Effector memory CD4-positive, alpha-beta T cell (primary cell): Measurements from ENCODE around the gene MSS51.
"Not testable (repeated sequence)": the region's sequence is repeated elsewhere in the genome, so short reads cannot be mapped to it uniquely, and the experiment has no call there.

Source experiments
- DNase-seq, 3 donors: peaks; one replicate each; pipeline ENCODE4 v3.0.0-alpha.2; 2020
- H3K27ac ChIP-seq: 2 replicates; pipeline ENCODE4 v1.7.0; 2013; ENCODE audit warnings: mild to moderate bottlenecking, low read length, moderate library complexity; ENCODE audit not compliant: insufficient read depth, poor library complexity, severe bottlenecking
- H3K27me3 ChIP-seq: replicated peaks from 2 replicates; pipeline ENCODE4 v1.7.0; 2013; ENCODE audit warnings: mild to moderate bottlenecking, low read length; ENCODE audit not compliant: insufficient read depth, control insufficient read depth, poor library complexity, severe bottlenecking
- H3K36me3 ChIP-seq: 2 replicates; pipeline ENCODE4 v1.7.0; 2013; ENCODE audit warnings: mild to moderate bottlenecking, low read length, moderate library complexity; ENCODE audit not compliant: control insufficient read depth, insufficient read depth
- H3K4me1 ChIP-seq: 2 replicates; pipeline ENCODE4 v1.7.0; 2013; ENCODE audit warnings: low read length, mild to moderate bottlenecking; ENCODE audit not compliant: control insufficient read depth, insufficient read depth, poor library complexity, severe bottlenecking
- H3K4me3 ChIP-seq: 2 replicates; pipeline ENCODE4 v1.7.0; 2013; ENCODE audit warnings: low read length, low read depth, mild to moderate bottlenecking; ENCODE audit not compliant: insufficient read depth, poor library complexity, severe bottlenecking
- H3K9me3 ChIP-seq: 2 replicates; pipeline ENCODE4 v1.7.0; 2013; ENCODE audit warnings: mild to moderate bottlenecking, low read length, moderate library complexity; ENCODE audit not compliant: control insufficient read depth

The MSS51 gene

DNA sequence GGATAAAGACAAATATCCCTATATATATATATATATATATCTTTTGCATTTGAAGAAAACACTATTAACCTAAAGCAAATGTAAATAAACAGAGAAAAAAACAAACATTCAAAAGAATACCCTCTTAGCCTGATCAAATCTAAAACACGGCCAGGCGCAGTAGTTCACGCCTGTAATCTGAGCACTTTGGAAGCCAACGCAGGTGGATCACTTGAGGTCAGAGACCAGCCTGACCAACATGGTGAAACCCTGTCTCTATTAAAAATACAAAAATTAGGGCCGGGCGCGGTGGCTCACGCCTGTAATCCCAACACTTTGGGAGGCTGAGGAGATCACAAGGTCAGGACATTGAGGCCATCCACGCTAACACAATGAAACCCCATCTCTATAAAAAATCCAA lies 28.7 kb downstream of the MSS51 start:
- H3K36me3 ChIP-seq: peaks cover 6% of the 10 kb centered on the region
- H3K4me3 ChIP-seq: no peak overlapping the region
- no peaks in the 10 kb centered on the region for H3K27me3 ChIP-seq
- H3K27ac ChIP-seq: no peak overlapping the region
- no peaks in the 10 kb centered on the region for H3K4me1 ChIP-seq
- H3K9me3 ChIP-seq: no peaks in the 10 kb centered on the region
- DNase-seq: no peak

DNA sequence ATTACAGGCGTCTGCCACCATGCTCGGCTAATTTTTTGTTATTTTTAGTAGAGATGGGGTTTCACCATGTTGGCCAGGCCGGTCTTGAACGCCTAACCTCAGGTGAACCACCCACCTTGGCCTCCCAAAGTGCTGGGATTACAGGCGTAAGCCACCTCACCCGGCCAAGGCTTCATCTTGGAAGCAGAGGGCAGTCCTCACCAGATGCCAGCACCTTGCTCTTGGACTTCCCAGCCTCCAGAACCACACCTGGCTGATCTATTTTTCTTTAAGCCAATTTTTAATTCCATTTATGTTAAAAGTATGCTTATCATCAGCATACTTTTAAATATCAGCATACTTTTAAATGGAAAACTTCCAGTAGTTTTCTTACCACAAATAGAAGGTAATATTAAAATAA lies 31.7 kb downstream of the MSS51 start:
- Histone ChIP-seq H3K27me3 (no peaks in the 10 kb centered on the region), H3K9me3 (no peaks in the 10 kb centered on the region), H3K36me3 (peaks cover 26% of the 10 kb centered on the region), H3K4me3 (no peak overlapping the region), H3K4me1 (no peaks in the 10 kb centered on the region), H3K27ac (no peak overlapping the region)
- no peak for DNase-seq

DNA sequence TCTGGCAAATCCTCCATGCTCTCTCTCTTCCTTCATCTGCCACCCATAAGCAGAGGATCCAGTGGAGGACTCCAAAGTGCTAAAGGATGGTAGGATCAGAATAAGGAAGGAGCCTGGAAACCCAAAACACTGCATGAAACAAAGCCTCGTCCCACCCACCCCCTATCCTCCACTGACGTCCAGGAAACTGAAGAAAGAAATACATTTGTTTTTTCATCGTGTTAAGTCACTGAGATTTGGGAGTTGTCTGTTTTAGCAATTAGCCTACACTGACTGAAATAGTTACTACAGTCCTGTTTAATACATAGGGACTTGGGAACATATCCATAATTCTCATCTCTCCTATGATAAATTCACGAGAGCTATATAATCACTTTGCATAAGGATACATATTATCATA lies 34.3 kb downstream of the MSS51 start:
- no peak overlapping the region for H3K4me3 ChIP-seq
- H3K4me1 ChIP-seq: no peaks in the 10 kb centered on the region
- H3K36me3 ChIP-seq: peaks cover 46% of the 10 kb centered on the region
- DNase-seq: no peak
- H3K27ac ChIP-seq: no peak overlapping the region
- H3K27me3 ChIP-seq: no peaks in the 10 kb centered on the region
- no peaks in the 10 kb centered on the region for H3K9me3 ChIP-seq

- Histone ChIP-seq H3K27me3 (no peaks in the 10 kb centered on the region), H3K36me3 (peaks cover 46% of the 10 kb centered on the region), H3K27ac (no peak overlapping the region), H3K4me3 (no peak overlapping the region), H3K4me1 (no peaks in the 10 kb centered on the region), H3K9me3 (no peaks in the 10 kb centered on the region)
- no peak for DNase-seq
These were observed 35.3 kb downstream of the MSS51 start for GRCh38 chr10:73398024-73398423.

DNA sequence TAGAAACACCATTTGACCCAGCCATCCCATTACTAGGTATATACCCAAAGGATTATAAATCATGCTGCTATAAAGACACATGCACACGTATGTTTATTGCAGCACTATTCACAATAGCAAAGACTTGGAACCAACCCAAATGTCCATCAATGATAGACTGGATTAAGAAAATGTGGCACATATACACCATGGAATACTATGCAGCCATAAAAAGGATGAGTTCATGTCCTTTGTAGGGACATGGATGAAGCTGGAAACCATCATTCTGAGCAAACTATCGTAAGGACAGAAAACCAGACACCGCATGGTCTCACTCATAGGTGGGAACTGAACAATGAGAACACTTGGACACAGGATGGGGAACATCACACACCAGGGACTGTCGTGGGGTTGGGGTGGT lies 39.0 kb downstream of the MSS51 start:
- H3K27me3 ChIP-seq, H3K4me1 ChIP-seq, H3K9me3 ChIP-seq, H3K27ac ChIP-seq, DNase-seq, H3K4me3 ChIP-seq: not testable (repeated sequence)
- H3K36me3 ChIP-seq: peaks cover 58% of the 10 kb centered on the region

DNA sequence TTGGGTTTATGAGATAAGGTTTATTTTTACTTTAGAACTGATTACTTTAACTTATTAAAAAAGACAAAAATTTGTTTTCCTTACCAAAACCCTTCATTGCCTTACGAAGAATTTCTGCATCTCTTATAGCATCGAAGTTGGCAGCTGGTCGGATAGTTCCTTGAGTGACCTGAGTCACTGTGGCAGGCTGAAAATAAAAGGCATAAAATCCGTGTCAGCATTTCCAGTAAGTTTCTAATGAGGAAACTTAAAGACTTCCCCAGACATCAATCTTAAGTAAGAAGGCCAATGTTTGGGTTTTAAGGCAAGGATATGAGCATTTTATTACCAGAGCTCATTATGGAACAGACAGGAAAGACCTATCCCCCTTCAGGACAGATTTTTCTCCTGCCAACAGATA lies 45.1 kb downstream of the MSS51 start:
- Histone ChIP-seq H3K9me3 (no peaks in the 10 kb centered on the region), H3K36me3 (peaks cover 58% of the 10 kb centered on the region), H3K4me1 (no peaks in the 10 kb centered on the region), H3K27me3 (no peaks in the 10 kb centered on the region), H3K4me3 (no peak overlapping the region), H3K27ac (no peak overlapping the region)
- no peak for DNase-seq

DNA sequence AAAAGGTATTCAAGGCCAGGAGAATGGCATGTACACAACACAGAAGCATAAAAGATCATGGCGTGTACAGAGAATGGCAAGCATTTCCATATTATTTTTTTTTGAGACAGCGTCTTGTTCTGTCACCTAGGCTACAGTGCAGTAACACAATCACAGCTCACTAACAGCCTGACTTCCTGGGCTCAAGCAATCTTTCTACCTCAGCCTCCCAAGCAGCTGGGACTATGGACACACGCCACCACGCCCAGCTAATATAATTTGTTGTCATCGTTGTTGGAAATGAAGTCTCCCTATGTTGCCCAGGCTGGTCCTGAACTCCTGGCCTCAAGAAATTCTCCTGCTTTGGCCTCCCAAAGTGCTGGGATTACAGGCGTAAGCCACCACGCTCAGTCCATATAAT lies 46.8 kb downstream of the MSS51 start:
- H3K36me3 ChIP-seq: peaks cover 71% of the 10 kb centered on the region
- H3K27ac ChIP-seq: no peak overlapping the region
- no peaks in the 10 kb centered on the region for H3K27me3 ChIP-seq
- no peaks in the 10 kb centered on the region for H3K9me3 ChIP-seq
- H3K4me3 ChIP-seq: no peak overlapping the region
- no peaks in the 10 kb centered on the region for H3K4me1 ChIP-seq
- DNase-seq: no peak

- H3K36me3 ChIP-seq: peaks cover 75% of the 10 kb centered on the region
- H3K9me3 ChIP-seq: no peaks in the 10 kb centered on the region
- no peak for DNase-seq
- H3K27me3 ChIP-seq: no peaks in the 10 kb centered on the region
- H3K4me1 ChIP-seq: no peaks in the 10 kb centered on the region
- H3K27ac ChIP-seq: no peak overlapping the region
- H3K4me3 ChIP-seq: no peak overlapping the region
These were observed 54.2 kb downstream of the MSS51 start for GRCh38 chr10:73379064-73379748.

DNA sequence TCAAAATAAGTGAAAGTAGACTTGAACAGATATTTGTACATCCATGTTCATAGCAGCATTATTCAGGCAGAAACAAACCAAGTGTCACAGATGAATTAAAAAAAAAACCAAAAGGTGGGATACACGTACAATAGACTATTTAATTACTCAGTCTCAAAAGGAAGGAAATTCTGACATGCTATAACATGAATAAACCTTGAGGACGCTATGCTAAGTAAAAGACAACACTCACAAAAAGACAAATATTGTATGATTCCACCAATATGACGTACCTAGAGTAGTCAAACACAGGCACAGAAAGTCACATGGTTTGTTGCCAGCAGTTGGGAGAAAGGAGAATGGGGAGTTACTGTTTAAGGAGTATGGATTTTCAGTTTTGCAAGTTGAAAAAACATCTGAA lies 56.7 kb downstream of the MSS51 start:
- H3K36me3 ChIP-seq: peaks cover 56% of the 10 kb centered on the region

More for the DNA sequence above, 56.7 kb downstream of the MSS51 start:
- H3K4me1 ChIP-seq: no peaks in the 10 kb centered on the region
- no peaks in the 10 kb centered on the region for H3K9me3 ChIP-seq
- no peak overlapping the region for H3K4me3 ChIP-seq
- H3K27ac ChIP-seq: no peak overlapping the region
- H3K27me3 ChIP-seq: no peaks in the 10 kb centered on the region
- no peak for DNase-seq
